BLaER1 treated with 17β-estradiol and CSF1 and Interleukin-3, amounts not matched to agents 10 nM and 100 nM (cell line): Measurements from ENCODE around the gene KPNB1.

Source experiments
- H3K27ac ChIP-seq, 11 experiments: shearing (Covaris generic); formaldehyde crosslinking; 2 replicates each; pipeline ENCODE4 v1.8.1; 2022
- H3K27me3 ChIP-seq, 11 experiments: shearing (Covaris generic); formaldehyde crosslinking; 2 replicates each; pipeline ENCODE4 v1.8.1; 2022
- H3K36me3 ChIP-seq, 11 experiments: shearing (Covaris generic); formaldehyde crosslinking; 2 replicates each; pipeline ENCODE4 v1.8.1; 2022
- H3K4me1 ChIP-seq, 10 experiments: shearing (Covaris generic); formaldehyde crosslinking; 2 replicates each; pipeline ENCODE4 v1.8.1; 2022
- H3K4me2 ChIP-seq, 11 experiments: shearing (Covaris generic); formaldehyde crosslinking; 2 replicates each; pipeline ENCODE4 v1.8.1; 2022
- H3K4me3 ChIP-seq, 10 experiments: shearing (Covaris generic); formaldehyde crosslinking; 2 replicates each; pipeline ENCODE4 v1.8.1; 2022
- H3K9ac ChIP-seq, 11 experiments: shearing (Covaris generic); formaldehyde crosslinking; 2 replicates each; pipeline ENCODE4 v1.8.1; 2022
- H3K9me3 ChIP-seq, 11 experiments: shearing (Covaris generic); formaldehyde crosslinking; replicated peaks in 1 of 11; 2 replicates each; pipeline ENCODE4 v1.8.1; 2022
- H4K20me1 ChIP-seq, 11 experiments: shearing (Covaris generic); formaldehyde crosslinking; 2 replicates each; pipeline ENCODE4 v1.8.1; 2022
- Cebpa-rat ChIP-seq, 11 experiments: shearing (Covaris generic); IDR thresholded peaks; 2 replicates each; pipeline ENCODE4 v1.8.1; 2022

KPNB1 gene

GRCh38 chr17:47705536-47706530 lies 56.1 kb downstream of the KPNB1 start:
- Histone ChIP-seq H3K9ac (peak overlapping the region in 8 of 11 experiments; percentile 9 to 57 (median 46); a peak in 13 of 22 replicates), H3K4me1 (peaks cover 75 to 87% (median 83%) of the 10 kb centered on the region in 10 experiments), H3K9me3 (no peaks in the 10 kb centered on the region), H3K27ac (peak overlapping the region in 8 of 11 experiments; percentile 26 to 71 (median 46); a peak in 16 of 22 replicates), H3K4me2 (peak overlapping the region; percentile 89 to 100 (median 93)), H4K20me1 (peaks cover 3 to 86% (median 31%) of the 10 kb centered on the region in 11 experiments; a peak in 15 of 22 replicates), H3K4me3 (peak overlapping the region in 2 of 10 experiments; percentile 4 to 30; a peak in 3 of 20 replicates), H3K36me3 (peaks cover 18 to 41% (median 28%) of the 10 kb centered on the region in 11 experiments), H3K27me3 (no peaks in the 10 kb centered on the region)
- no peak for TF ChIP-seq Cebpa-rat (IDR thresholded peaks at IDR 0.05)

DNA sequence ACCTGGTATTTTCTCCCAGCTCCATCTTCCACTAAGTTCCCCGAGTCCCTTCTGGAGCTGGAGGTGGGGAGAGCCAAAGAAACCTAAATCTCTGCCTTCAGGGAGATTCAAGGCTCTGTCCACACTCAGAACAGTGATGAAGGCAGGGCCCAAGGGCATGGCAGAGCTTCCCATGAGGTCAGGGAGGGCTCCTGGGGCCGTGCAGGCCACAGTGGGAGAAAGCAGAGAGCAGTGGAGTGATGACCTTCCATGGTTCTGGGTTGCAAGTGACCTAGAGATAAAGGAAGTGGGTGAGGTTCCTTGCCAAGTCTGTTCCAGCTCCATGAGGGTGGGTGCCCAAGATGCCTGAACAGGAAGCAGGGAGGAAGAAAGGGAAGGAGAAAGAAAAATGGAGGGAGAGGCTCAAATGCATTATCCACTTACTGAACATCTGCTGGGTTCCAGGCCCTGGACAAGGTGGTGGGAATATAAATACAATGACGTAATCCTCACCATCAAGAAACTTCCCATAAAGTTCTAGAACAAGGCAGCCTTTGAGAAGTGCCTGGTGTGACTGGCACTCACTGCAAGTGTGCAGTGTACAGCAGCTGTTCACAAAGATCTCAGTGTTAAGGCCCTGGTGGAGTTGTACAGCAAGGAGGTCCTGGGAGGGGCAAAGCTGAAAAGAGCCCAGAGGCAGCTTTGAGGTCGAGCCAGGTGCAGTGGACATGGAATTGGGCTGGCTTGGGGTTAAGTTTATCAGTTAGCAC lies 57.5 kb downstream of the KPNB1 start:
- no peak for TF ChIP-seq Cebpa-rat (IDR thresholded peaks at IDR 0.05)
- no peaks in the 10 kb centered on the region for H3K27me3 ChIP-seq
- peaks cover 3 to 85% (median 41%) of the 10 kb centered on the region in 11 experiments; a peak in 15 of 22 replicates for H4K20me1 ChIP-seq
- H3K36me3 ChIP-seq: peaks cover 24 to 45% (median 33%) of the 10 kb centered on the region in 11 experiments
- peak overlapping the region in 1 of 10 experiments; percentile 13; a peak in 1 of 20 replicates for H3K4me3 ChIP-seq
- peaks cover 75 to 87% (median 83%) of the 10 kb centered on the region in 10 experiments for H3K4me1 ChIP-seq
- no peaks in the 10 kb centered on the region for H3K9me3 ChIP-seq
- peak overlapping the region in 5 of 11 experiments; percentile 4 to 53 (median 46); a peak in 7 of 22 replicates for H3K9ac ChIP-seq
- H3K27ac ChIP-seq: peak overlapping the region in 8 of 11 experiments; percentile 28 to 65 (median 40); a peak in 14 of 22 replicates
- H3K4me2 ChIP-seq: peak overlapping the region; percentile 89 to 100 (median 93)

- Histone ChIP-seq H3K4me1 (peaks cover 74 to 87% (median 83%) of the 10 kb centered on the region in 10 experiments), H3K4me2 (peak overlapping the region; percentile 89 to 100 (median 93)), H3K9me3 (no peaks in the 10 kb centered on the region), H3K4me3 (no peak overlapping the region), H3K36me3 (peaks cover 24 to 45% (median 33%) of the 10 kb centered on the region in 11 experiments), H3K27ac (no peak overlapping the region), H3K9ac (no peak overlapping the region), H4K20me1 (peaks cover 3 to 84% (median 41%) of the 10 kb centered on the region in 11 experiments; a peak in 15 of 22 replicates), H3K27me3 (peaks cover 0 to 2% (median 0%) of the 10 kb centered on the region in 11 experiments; a peak in 2 of 22 replicates)
- TF ChIP-seq Cebpa-rat (IDR thresholded peaks at IDR 0.05): no peak
These were observed 58.2 kb downstream of the KPNB1 start for GRCh38 chr17:47707884-47708283.

DNA sequence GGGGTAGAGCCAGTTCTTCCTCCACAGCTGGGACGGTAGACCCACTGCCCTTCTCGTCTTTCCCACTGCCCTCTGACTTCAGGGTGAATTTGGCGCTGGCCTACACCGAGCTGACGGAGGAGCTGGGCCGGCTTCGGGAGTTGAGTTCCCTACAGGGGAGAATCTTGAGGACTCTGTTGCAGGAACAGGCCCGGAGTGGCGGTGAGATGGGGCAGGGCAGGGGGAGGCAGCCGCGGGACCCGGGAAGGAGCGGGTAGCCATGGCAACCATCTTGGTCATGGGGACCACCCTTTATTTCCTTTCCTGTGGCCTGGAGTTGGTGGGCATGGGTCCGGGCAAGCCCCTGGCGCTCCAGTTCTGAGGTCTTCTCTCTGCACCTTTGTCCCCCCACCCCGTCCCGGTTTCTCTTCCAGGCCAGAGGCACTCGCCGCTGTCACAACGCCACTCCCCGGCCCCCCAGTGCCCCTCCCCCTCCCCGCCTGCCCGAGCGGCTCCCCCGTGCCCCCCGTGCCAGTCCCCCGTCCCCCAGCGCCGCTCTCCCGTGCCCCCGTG lies 58.7 kb downstream of the KPNB1 start:
- Histone ChIP-seq H3K36me3 (peaks cover 24 to 45% (median 33%) of the 10 kb centered on the region in 11 experiments), H3K4me1 (peaks cover 69 to 87% (median 83%) of the 10 kb centered on the region in 10 experiments), H3K27ac (no peak overlapping the region), H3K4me2 (peak overlapping the region in 2 of 11 experiments; percentile 89 to 92; a peak in 1 of 22 replicates), H3K27me3 (peaks cover 0 to 7% (median 0%) of the 10 kb centered on the region in 11 experiments; a peak in 4 of 22 replicates), H3K4me3 (no peak overlapping the region), H4K20me1 (peaks cover 3 to 85% (median 39%) of the 10 kb centered on the region in 11 experiments; a peak in 15 of 22 replicates), H3K9me3 (no peaks in the 10 kb centered on the region), H3K9ac (no peak overlapping the region)
- no peak for TF ChIP-seq Cebpa-rat (IDR thresholded peaks at IDR 0.05)

GRCh38 chr17:47708864-47709541 lies 59.3 kb downstream of the KPNB1 start:
- Histone ChIP-seq H3K27me3 (peaks cover 0 to 13% (median 0%) of the 10 kb centered on the region in 11 experiments; a peak in 4 of 22 replicates), H3K9ac (no peak overlapping the region), H3K4me3 (no peak overlapping the region), H3K9me3 (no peaks in the 10 kb centered on the region), H3K36me3 (peaks cover 24 to 45% (median 33%) of the 10 kb centered on the region in 11 experiments), H3K27ac (no peak overlapping the region), H4K20me1 (peaks cover 3 to 85% (median 33%) of the 10 kb centered on the region in 11 experiments; a peak in 15 of 22 replicates), H3K4me2 (no peak overlapping the region), H3K4me1 (peaks cover 64 to 87% (median 83%) of the 10 kb centered on the region in 10 experiments)
- no peak for TF ChIP-seq Cebpa-rat (IDR thresholded peaks at IDR 0.05)

- peaks cover 64 to 87% (median 83%) of the 10 kb centered on the region in 10 experiments for H3K4me1 ChIP-seq
- no peak overlapping the region for H3K4me3 ChIP-seq
- peaks cover 3 to 85% (median 27%) of the 10 kb centered on the region in 11 experiments; a peak in 15 of 22 replicates for H4K20me1 ChIP-seq
- H3K9ac ChIP-seq: no peak overlapping the region
- no peak overlapping the region for H3K4me2 ChIP-seq
- no peak for TF ChIP-seq Cebpa-rat (IDR thresholded peaks at IDR 0.05)
- H3K9me3 ChIP-seq: no peaks in the 10 kb centered on the region
- H3K27ac ChIP-seq: no peak overlapping the region
- H3K27me3 ChIP-seq: peaks cover 0 to 19% (median 0%) of the 10 kb centered on the region in 11 experiments; a peak in 5 of 22 replicates
- H3K36me3 ChIP-seq: peaks cover 24 to 45% (median 33%) of the 10 kb centered on the region in 11 experiments
These were observed 59.9 kb downstream of the KPNB1 start for GRCh38 chr17:47709594-47709993.

- H3K27ac ChIP-seq: peak overlapping the region in 5 of 11 experiments; percentile 8 to 59 (median 47); a peak in 11 of 22 replicates
- peaks cover 0 to 90% (median 20%) of the 10 kb centered on the region in 11 experiments; a peak in 14 of 22 replicates for H4K20me1 ChIP-seq
- peaks cover 24 to 37% (median 30%) of the 10 kb centered on the region in 11 experiments for H3K36me3 ChIP-seq
- no peak overlapping the region; a peak in 3 of 20 replicates for H3K4me3 ChIP-seq
- H3K4me2 ChIP-seq: peak overlapping the region; percentile 68 to 92 (median 85)
- no peak for TF ChIP-seq Cebpa-rat (IDR thresholded peaks at IDR 0.05)
- H3K27me3 ChIP-seq: peaks cover 0 to 32% (median 0%) of the 10 kb centered on the region in 11 experiments; a peak in 5 of 22 replicates
- no peaks in the 10 kb centered on the region for H3K9me3 ChIP-seq
- peaks cover 49 to 87% (median 83%) of the 10 kb centered on the region in 10 experiments for H3K4me1 ChIP-seq
- H3K9ac ChIP-seq: peak overlapping the region in 8 of 11 experiments; percentile 9 to 54 (median 18); a peak in 7 of 22 replicates
These were observed 61.8 kb downstream of the KPNB1 start for GRCh38 chr17:47711366-47712099.
